ENCODE results near the gene CCL17. TPM values are rescaled to one million over a fixed set of nuclear protein-coding genes. Genes with fewer than 3 reads are reported as not detected.
"Not testable (repeated sequence)": the region's sequence is repeated elsewhere in the genome, so short reads cannot be mapped to it uniquely, and the experiment has no call there.

CCL17 gene
- polyA plus RNA-seq, 4 donors = 0.41 to 0.56 TPM; not detected in 2

GRCh38 chr16:57395026-57395425, 9.5 kb upstream of the CCL17 start:
- DNase-seq (ENCODE audit: low read depth in 4 of 4, low spot score in 3 of 4) = no peak

GRCh38 chr16:57396786-57397185, 7.8 kb upstream of the CCL17 start:
- no peak for DNase-seq (ENCODE audit: low read depth in 4 of 4, low spot score in 3 of 4)

GRCh38 chr16:57397493-57397892, 7.1 kb upstream of the CCL17 start:
- not testable (repeated sequence) for DNase-seq (ENCODE audit: low read depth in 4 of 4, low spot score in 3 of 4)

GRCh38 chr16:57401943-57402640, 2.5 kb upstream of the CCL17 start:
- DNase-seq (ENCODE audit: low read depth in 4 of 4, low spot score in 3 of 4) = no peak

GRCh38 chr16:57405097-57405496, 530 bp downstream of the CCL17 start:
- no peak for DNase-seq (ENCODE audit: low read depth in 4 of 4, low spot score in 3 of 4)

DNA sequence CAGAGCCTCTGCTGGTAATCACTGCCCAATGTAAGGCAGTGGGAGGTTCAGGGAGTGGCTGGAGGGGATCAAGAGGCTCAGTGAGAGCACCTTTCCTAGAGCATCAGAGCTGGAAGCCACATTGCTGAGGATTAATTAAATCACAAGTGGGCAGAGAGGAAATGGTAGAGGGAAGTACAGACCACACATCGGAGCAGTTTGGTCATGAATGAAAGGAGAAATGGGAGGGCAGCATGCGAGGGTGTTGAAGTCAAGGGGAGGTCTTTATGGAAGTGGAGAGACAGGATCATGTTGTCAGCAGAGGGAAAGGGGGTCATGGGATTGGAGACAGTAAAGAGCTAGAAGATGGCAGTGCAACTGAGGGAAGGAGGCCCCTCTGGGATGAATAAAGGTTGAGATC, 2.3 kb downstream of the CCL17 start:
- no peak for DNase-seq (ENCODE audit: low read depth in 4 of 4, low spot score in 3 of 4)

- no peak for DNase-seq (ENCODE audit: low read depth in 4 of 4, low spot score in 3 of 4)
Measured at GRCh38 chr16:57407521-57408353, 3.2 kb downstream of the CCL17 start.

GRCh38 chr16:57409065-57409464, 4.5 kb downstream of the CCL17 start:
- DNase-seq (ENCODE audit: low read depth in 4 of 4, low spot score in 3 of 4) = no peak

- DNase-seq (ENCODE audit: low read depth in 4 of 4, low spot score in 3 of 4) = no peak
Measured at GRCh38 chr16:57409870-57410587, 5.5 kb downstream of the CCL17 start.

GRCh38 chr16:57411362-57411976, 6.9 kb downstream of the CCL17 start:
- DNase-seq (ENCODE audit: low read depth in 4 of 4, low spot score in 3 of 4) = no peak

DNA sequence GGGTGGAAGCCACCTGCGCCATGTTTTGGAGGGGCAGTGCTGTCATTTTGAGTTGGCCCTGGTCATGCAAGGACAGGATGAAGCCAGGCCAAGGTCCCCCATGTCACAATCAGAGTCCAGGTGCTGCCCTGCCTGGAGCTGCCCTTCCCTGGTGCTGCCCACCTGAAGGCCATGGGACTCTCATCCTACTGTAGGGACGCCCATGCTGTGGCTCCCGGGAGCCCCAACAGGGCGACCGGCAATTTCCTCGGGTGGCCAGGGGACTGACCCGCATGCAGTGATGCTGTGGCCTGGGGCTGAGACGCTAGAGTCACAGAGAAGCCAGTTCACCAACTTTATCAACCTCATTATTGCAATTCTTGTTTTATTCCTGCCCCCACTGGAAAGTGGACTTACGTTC, 8.0 kb downstream of the CCL17 start:
- no peak for DNase-seq (ENCODE audit: low read depth in 4 of 4, low spot score in 3 of 4)

DNA sequence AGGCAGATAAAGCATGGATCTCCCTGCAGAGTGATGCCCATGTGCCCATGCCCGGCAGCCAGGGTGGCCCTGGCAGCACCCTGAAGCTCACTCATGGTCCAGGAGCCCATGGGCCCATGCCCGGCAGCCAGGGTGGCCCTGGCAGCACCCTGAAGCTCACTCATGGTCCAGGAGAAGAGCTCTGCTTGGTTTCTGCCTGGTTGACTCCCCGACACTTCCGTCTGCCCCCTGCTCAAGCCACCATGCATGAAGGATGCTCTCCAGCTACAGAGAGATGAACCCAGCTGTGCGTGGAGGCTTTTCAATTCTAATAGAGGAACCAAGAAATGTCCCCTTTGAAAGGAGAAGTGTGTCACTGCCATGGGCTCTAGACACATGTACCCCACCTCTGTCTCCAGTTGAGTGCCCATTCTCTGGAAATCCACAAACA, 8.7 kb downstream of the CCL17 start:
- DNase-seq (ENCODE audit: low read depth in 4 of 4, low spot score in 3 of 4) = no peak

GRCh38 chr16:57413733-57414132, 9.2 kb downstream of the CCL17 start:
- DNase-seq (ENCODE audit: low read depth in 4 of 4, low spot score in 3 of 4) = no peak

DNA sequence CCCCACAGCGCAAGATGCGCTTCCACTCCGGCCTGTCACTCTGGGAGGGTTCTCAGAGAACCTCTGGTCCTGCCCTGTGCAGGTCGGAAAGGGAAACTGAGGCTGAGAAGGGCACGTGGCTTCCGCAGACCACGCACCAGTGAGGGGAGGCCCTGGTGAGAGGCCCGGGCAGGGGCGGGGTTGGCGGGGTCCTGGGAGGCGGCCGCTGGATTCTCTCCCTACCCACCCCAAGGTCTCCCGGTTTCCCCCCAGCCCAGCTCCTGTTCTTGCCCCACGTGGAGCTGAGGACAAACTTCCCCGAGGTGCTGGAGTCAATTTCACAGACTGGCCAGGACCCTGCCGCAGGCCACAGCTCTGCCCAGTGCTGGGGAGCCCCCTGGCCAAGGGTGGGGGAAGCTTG, 11.5 kb downstream of the CCL17 start:
- DNase-seq (ENCODE audit: low read depth in 4 of 4, low spot score in 3 of 4) = no peak

DNA sequence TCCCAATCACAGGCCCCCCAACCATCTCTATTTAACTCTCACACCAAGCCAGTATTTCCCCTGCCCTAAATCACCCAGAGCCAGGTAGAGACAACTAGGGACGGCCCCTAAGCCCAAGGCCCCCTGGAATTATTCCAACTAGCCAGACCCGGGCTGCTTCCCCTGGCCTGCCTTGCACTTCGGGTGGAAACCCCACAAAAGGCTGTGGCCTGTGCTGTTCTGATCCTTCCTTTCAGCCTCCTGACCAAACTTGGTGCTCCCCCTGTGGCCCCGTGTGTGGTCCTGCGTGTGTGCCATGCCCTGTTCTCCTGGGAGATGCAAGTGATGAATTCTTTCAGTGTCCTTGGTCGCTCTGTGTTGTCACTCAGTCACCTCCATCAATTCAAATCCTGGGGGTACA, 14.9 kb downstream of the CCL17 start:
- DNase-seq (ENCODE audit: low read depth in 4 of 4, low spot score in 3 of 4) = no peak

DNA sequence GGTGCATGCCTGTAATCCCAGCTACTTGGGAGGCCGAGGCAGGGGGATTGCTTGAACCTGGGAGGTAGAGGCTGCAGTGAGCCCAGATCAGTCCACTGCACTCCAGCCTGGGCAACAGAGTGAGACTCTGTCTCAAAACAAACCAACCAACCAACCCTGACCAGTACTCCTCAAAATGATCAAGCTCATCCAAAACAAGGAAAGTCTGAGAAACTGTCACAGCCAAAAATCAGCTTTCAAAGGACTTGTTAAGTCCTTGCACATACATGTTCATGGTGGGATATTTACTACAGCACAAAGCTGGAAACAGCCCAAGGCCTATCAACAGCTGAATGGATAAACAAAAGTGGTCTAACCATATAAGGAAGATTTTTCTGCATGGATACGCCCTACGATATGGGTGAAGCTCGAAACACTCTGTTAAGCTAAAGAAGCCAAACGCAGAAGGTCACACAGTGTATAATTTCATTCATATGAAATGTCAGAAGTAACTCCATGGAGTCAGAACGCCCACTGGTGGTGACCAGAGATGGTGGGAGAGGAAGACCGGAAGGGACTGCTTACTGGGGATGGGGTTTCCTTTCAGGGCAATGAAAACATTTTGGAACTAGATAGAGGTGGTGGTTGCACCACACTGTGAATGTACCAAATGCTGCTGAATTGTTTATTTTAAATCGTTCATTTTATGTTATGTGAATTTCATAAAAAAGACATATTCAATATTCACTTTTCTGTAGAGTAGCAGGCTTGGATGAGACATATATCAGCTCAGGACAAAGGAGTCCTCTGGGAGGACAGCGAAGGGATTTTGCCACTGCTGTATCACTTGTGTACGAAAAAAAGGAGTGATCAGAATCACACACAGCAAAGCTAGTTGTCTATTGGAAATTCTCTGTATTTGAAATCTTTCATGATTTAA, 17.7 kb downstream of the CCL17 start:
- DNase-seq (ENCODE audit: low read depth in 4 of 4, low spot score in 3 of 4) = peak in 3 of 4 donors; percentile 52 to 58 (median 54)

GRCh38 chr16:57423152-57423551, 18.6 kb downstream of the CCL17 start:
- no peak for DNase-seq (ENCODE audit: low read depth in 4 of 4, low spot score in 3 of 4)

- DNase-seq (ENCODE audit: low read depth in 4 of 4, low spot score in 3 of 4) = no peak
Measured at GRCh38 chr16:57424583-57424982, 20.0 kb downstream of the CCL17 start.

DNA sequence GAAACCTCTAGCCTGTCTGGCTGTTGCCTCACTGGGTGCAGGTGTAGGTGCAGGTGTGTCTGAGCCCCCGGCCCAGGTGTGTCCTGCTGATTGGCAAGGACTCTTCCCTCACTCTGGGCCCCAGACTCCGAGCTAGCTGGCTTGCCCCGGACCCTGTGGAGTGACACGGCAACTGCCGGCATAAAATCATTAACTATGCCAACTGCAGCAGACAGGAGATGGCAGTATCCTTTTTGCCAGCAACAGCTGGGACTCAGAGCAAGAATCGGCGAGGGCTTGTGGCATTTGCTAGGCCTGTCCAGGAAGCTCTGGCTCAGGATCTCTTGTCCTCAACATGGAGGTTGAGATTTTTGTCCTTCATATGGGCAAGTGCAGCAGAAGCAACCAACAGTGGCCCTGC, 21.8 kb downstream of the CCL17 start:
- no peak for DNase-seq (ENCODE audit: low read depth in 4 of 4, low spot score in 3 of 4)

DNA sequence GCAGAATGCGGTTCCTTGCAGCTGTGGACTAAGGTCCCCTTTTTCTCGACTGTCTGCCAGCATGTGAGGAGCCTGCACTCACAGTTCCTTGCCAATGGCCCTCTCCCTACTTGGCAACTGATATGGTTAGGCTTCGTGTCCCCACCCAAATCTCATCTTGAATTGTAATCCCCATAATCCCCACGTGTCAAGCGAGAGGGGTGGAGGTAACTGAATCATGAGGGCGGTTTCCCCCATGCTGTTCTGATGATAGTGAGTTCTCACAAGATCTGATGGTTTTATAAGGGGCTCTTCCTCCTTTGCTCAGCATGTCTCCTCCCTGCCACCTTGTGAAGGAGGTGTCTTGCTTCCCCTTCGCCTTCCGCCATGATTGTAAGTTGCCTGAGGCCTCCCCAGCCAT, 22.7 kb downstream of the CCL17 start:
- DNase-seq (ENCODE audit: low read depth in 4 of 4, low spot score in 3 of 4) = no peak
